SJCRH30 (cell line): ENCODE data around the gene CSTF3. TPM values are rescaled to one million over a fixed set of nuclear protein-coding genes. Genes with fewer than 3 reads are reported as not detected.
A peak's percentile ranks its signal among the peaks of the same experiment; 100 is the strongest.

ENCODE experiments used
- DNase-seq, 2 experiments: peaks; one replicate each; pipeline ENCODE4 v3.0.0-alpha.2; 2015 to 2020
- H3K27ac ChIP-seq: fragments of 250-450 bp; sonication (Bioruptor Pico); 2 replicates; pipeline ENCODE4 v1.5.1; 2020; ENCODE audit warnings: mild to moderate bottlenecking, moderate library complexity
- H3K27me3 ChIP-seq: fragments of 250-450 bp; sonication (Bioruptor Pico); 2 replicates; pipeline ENCODE4 v1.5.1; 2020; ENCODE audit warnings: mild to moderate bottlenecking, moderate library complexity
- H3K36me3 ChIP-seq: fragments of 250-450 bp; sonication (Bioruptor Pico); 2 replicates; pipeline ENCODE4 v1.5.1; 2020; ENCODE audit warnings: mild to moderate bottlenecking, moderate library complexity
- H3K4me1 ChIP-seq: fragments of 250-450 bp; sonication (Bioruptor Pico); 2 replicates; pipeline ENCODE4 v1.5.1; 2020; ENCODE audit warnings: mild to moderate bottlenecking, moderate library complexity
- H3K4me3 ChIP-seq: fragments of 250-450 bp; sonication (Bioruptor Pico); 2 replicates; pipeline ENCODE4 v1.5.1; 2020; ENCODE audit warnings: mild to moderate bottlenecking, moderate library complexity
- H3K9me3 ChIP-seq: fragments of 250-450 bp; sonication (Bioruptor Pico); replicated peaks from 2 replicates; pipeline ENCODE4 v1.5.1; 2020; ENCODE audit warnings: mild to moderate bottlenecking, moderate library complexity
- total RNA-seq: library from RNA; depleted of rRNA; stranded (reverse); fragments of >200 nt; shearing (Covaris generic); gene quantifications from 2 replicates; pipeline ENCODE4 v1.2.3, GENCODE V29; 2014; rRNA removed

The CSTF3 gene
- 42.7 and 56.1 TPM in 2 replicates for total RNA-seq

GRCh38 chr11:33161120-33162005, at the start of gene CSTF3:
CSTF3 (minus strand) TSS chr11:33161480; CDS start chr11:33161325, 155 bp downstream.
- Histone ChIP-seq H3K9me3 (0 out of 2 replicates have a peak, but pooled peaks cover 4% of the 10 kb centered on the region), H3K27ac (peak within 1 kb of the TSS; percentile 88), H3K4me3 (peak within 1 kb of the TSS; percentile 85), H3K36me3 (peaks cover 9% of the 10 kb centered on the region; the same call in 1 of the 2 replicates), H3K27me3 (no peaks in the 10 kb centered on the region), H3K4me1 (peaks cover 11% of the 10 kb centered on the region)
- peak; percentile 100 for DNase-seq

- Histone ChIP-seq H3K9me3 (no peaks in the 10 kb centered on the region; the same call in 1 of the 2 replicates), H3K4me3 (no peak overlapping the region), H3K27ac (no peak overlapping the region), H3K36me3 (no peaks in the 10 kb centered on the region), H3K27me3 (no peaks in the 10 kb centered on the region), H3K4me1 (peaks cover 4% of the 10 kb centered on the region; the same call in 1 of the 2 replicates)
- DNase-seq, result no peak
Observed at GRCh38 chr11:33208150-33208549, 46.9 kb upstream of the CSTF3 start.

- DNase-seq, result peak; percentile 32 to 59
- H3K27ac ChIP-seq, result no peak overlapping the region
Observed at GRCh38 chr11:33207408-33207985, 46.2 kb upstream of the CSTF3 start.

GRCh38 chr11:33197915-33198727, 36.8 kb upstream of the CSTF3 start:
- Histone ChIP-seq H3K4me3 (no peak overlapping the region), H3K27ac (no peak overlapping the region), H3K9me3 (no peaks in the 10 kb centered on the region), H3K4me1 (peaks cover 4% of the 10 kb centered on the region; the same call in 1 of the 2 replicates), H3K36me3 (no peaks in the 10 kb centered on the region), H3K27me3 (no peaks in the 10 kb centered on the region)
- DNase-seq, result no peak

More at GRCh38 chr11:33207408-33207985, 46.2 kb upstream of the CSTF3 start:
- no peaks in the 10 kb centered on the region; the same call in 1 of the 2 replicates for H3K9me3 ChIP-seq
- no peaks in the 10 kb centered on the region for H3K27me3 ChIP-seq
- peaks cover 4% of the 10 kb centered on the region; the same call in 1 of the 2 replicates for H3K4me1 ChIP-seq
- H3K4me3 ChIP-seq, result no peak overlapping the region
- no peaks in the 10 kb centered on the region for H3K36me3 ChIP-seq

GRCh38 chr11:33195462-33196173, 34.3 kb upstream of the CSTF3 start:
- peak in 1 of 2 experiments; percentile 31 for DNase-seq
- Histone ChIP-seq H3K36me3 (no peaks in the 10 kb centered on the region), H3K4me3 (no peak overlapping the region), H3K9me3 (no peaks in the 10 kb centered on the region), H3K27me3 (no peaks in the 10 kb centered on the region), H3K4me1 (peaks cover 11% of the 10 kb centered on the region; the same call in 1 of the 2 replicates), H3K27ac (no peak overlapping the region)

GRCh38 chr11:33194455-33194854, 33.2 kb upstream of the CSTF3 start:
- Histone ChIP-seq H3K4me1 (peaks cover 11% of the 10 kb centered on the region; the same call in 1 of the 2 replicates), H3K4me3 (no peak overlapping the region), H3K9me3 (no peaks in the 10 kb centered on the region), H3K36me3 (no peaks in the 10 kb centered on the region), H3K27me3 (no peaks in the 10 kb centered on the region), H3K27ac (no peak overlapping the region)
- DNase-seq, result no peak

- DNase-seq, result no peak
- Histone ChIP-seq H3K9me3 (no peaks in the 10 kb centered on the region), H3K27me3 (no peaks in the 10 kb centered on the region), H3K4me3 (no peak overlapping the region), H3K4me1 (peaks cover 29% of the 10 kb centered on the region), H3K36me3 (no peaks in the 10 kb centered on the region), H3K27ac (no peak overlapping the region)
Observed at GRCh38 chr11:33191467-33191866, 30.2 kb upstream of the CSTF3 start.

- no peaks in the 10 kb centered on the region for H3K9me3 ChIP-seq
- DNase-seq, result peak; percentile 72 to 88
- H3K27ac ChIP-seq, result peak overlapping the region; percentile 59
Observed at GRCh38 chr11:33187998-33188722, 26.9 kb upstream of the CSTF3 start.

GRCh38 chr11:33185756-33186155, 24.5 kb upstream of the CSTF3 start:
- Histone ChIP-seq H3K36me3 (no peaks in the 10 kb centered on the region), H3K27ac (peak overlapping the region; percentile 44), H3K4me1 (peaks cover 47% of the 10 kb centered on the region), H3K27me3 (no peaks in the 10 kb centered on the region), H3K9me3 (no peaks in the 10 kb centered on the region), H3K4me3 (no peak overlapping the region)
- DNase-seq, result peak; percentile 56 to 87

More at GRCh38 chr11:33187998-33188722, 26.9 kb upstream of the CSTF3 start:
- Histone ChIP-seq H3K4me3 (peak overlapping the region; percentile 24), H3K27me3 (no peaks in the 10 kb centered on the region), H3K36me3 (no peaks in the 10 kb centered on the region), H3K4me1 (peaks cover 38% of the 10 kb centered on the region)

- no peaks in the 10 kb centered on the region for H3K36me3 ChIP-seq
- peaks cover 35% of the 10 kb centered on the region for H3K4me1 ChIP-seq
- no peak overlapping the region for H3K4me3 ChIP-seq
- H3K27ac ChIP-seq, result peak overlapping the region; percentile 11; the same call in 1 of the 2 replicates
- peak; percentile 50 to 73 for DNase-seq
- H3K9me3 ChIP-seq, result no peaks in the 10 kb centered on the region
- no peaks in the 10 kb centered on the region for H3K27me3 ChIP-seq
Observed at GRCh38 chr11:33182246-33182878, 21.1 kb upstream of the CSTF3 start.

GRCh38 chr11:33179348-33179803, 18.1 kb upstream of the CSTF3 start:
- H3K27ac ChIP-seq, result no peak overlapping the region
- H3K27me3 ChIP-seq, result no peaks in the 10 kb centered on the region
- H3K9me3 ChIP-seq, result no peaks in the 10 kb centered on the region
- no peaks in the 10 kb centered on the region for H3K36me3 ChIP-seq
- peaks cover 16% of the 10 kb centered on the region for H3K4me1 ChIP-seq
- DNase-seq, result no peak
- no peak overlapping the region for H3K4me3 ChIP-seq

- Histone ChIP-seq H3K4me1 (peaks cover 16% of the 10 kb centered on the region), H3K36me3 (no peaks in the 10 kb centered on the region), H3K9me3 (no peaks in the 10 kb centered on the region), H3K4me3 (no peak overlapping the region), H3K27me3 (no peaks in the 10 kb centered on the region), H3K27ac (no peak overlapping the region)
- DNase-seq, result no peak
Observed at GRCh38 chr11:33178443-33179180, 17.3 kb upstream of the CSTF3 start.
